Activated T-cell treated with anti-CD3 and anti-CD28 coated beads for 4 hours (primary cell): ENCODE results near the gene CCL3.
"Not testable (repeated sequence)": the region's sequence is repeated elsewhere in the genome, so short reads cannot be mapped to it uniquely, and the experiment has no call there.

Experiments
- DNase-seq: peaks from one replicate; pipeline ENCODE4 v3.0.0-alpha.2; 2020

Gene CCL3

GRCh38 chr17:36083691-36084090 lies 6.3 kb downstream of the CCL3 start:
- not testable (repeated sequence) for DNase-seq

GRCh38 chr17:36082482-36083120 lies 7.3 kb downstream of the CCL3 start:
- DNase-seq, result peak; percentile 18

- not testable (repeated sequence) for DNase-seq
These were observed 8.1 kb downstream of the CCL3 start for GRCh38 chr17:36081681-36082471.

- DNase-seq, result no peak
These were observed 15.6 kb downstream of the CCL3 start for GRCh38 chr17:36074365-36074764.

- DNase-seq, result peak; percentile 48
These were observed 17.4 kb downstream of the CCL3 start for GRCh38 chr17:36072431-36073121.

- DNase-seq, result no peak
These were observed 18.2 kb downstream of the CCL3 start for GRCh38 chr17:36071751-36072150.

GRCh38 chr17:36070427-36070826 lies 19.5 kb downstream of the CCL3 start:
- DNase-seq, result no peak

GRCh38 chr17:36069136-36069535 lies 20.8 kb downstream of the CCL3 start:
- no peak for DNase-seq

GRCh38 chr17:36068524-36068923 lies 21.4 kb downstream of the CCL3 start:
- no peak for DNase-seq

- no peak for DNase-seq
These were observed 23.5 kb downstream of the CCL3 start for GRCh38 chr17:36066365-36066985.

- no peak for DNase-seq
These were observed 26.0 kb downstream of the CCL3 start, which contains the start of gene CCL18 for GRCh38 chr17:36063786-36064541. Gene CCL18, plus strand, starts transcription at chr17:36064272. Its CDS starts 71 bp downstream, at chr17:36064343.

GRCh38 chr17:36060816-36061215 lies 29.1 kb downstream of the CCL3 start:
- no peak for DNase-seq

- DNase-seq, result no peak
These were observed 30.5 kb downstream of the CCL3 start for GRCh38 chr17:36059406-36059805.

GRCh38 chr17:36057911-36058310 lies 32.0 kb downstream of the CCL3 start:
- no peak for DNase-seq

GRCh38 chr17:36055921-36056520 lies 33.9 kb downstream of the CCL3 start:
- DNase-seq, result no peak

- DNase-seq, result no peak
These were observed 34.8 kb downstream of the CCL3 start for GRCh38 chr17:36055171-36055570.

GRCh38 chr17:36049643-36050042 lies 40.3 kb downstream of the CCL3 start:
- DNase-seq, result no peak

GRCh38 chr17:36048066-36048465 lies 41.9 kb downstream of the CCL3 start:
- DNase-seq, result no peak
